ENCODE data around the gene ANKRD7.
"Not testable (repeated sequence)": the region's sequence is repeated elsewhere in the genome, so short reads cannot be mapped to it uniquely, and the experiment has no call there.

The ANKRD7 gene

DNA sequence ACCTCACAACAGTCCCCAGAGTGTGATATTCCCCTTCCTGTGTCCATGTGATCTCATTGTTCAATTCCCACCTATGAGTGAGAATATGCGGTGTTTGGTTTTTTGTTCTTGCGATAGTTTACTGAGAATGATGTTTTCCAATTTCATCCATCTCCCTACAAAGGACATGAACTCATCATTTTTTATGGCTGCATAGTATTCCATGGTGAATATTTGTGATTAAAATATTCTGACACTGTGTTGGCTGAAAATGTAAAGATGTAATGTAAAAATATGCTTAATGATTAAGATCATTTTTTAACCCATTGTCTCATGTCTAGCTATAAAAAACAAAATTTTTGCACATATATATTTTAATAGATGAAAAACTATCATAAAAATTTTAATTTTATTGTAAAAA is 15.8 kb downstream of the ANKRD7 start:
- not testable (repeated sequence) for DNase-seq

- no peak for DNase-seq
Measured at GRCh38 chr7:118243695-118244094, 19.2 kb downstream of the ANKRD7 start.

DNA sequence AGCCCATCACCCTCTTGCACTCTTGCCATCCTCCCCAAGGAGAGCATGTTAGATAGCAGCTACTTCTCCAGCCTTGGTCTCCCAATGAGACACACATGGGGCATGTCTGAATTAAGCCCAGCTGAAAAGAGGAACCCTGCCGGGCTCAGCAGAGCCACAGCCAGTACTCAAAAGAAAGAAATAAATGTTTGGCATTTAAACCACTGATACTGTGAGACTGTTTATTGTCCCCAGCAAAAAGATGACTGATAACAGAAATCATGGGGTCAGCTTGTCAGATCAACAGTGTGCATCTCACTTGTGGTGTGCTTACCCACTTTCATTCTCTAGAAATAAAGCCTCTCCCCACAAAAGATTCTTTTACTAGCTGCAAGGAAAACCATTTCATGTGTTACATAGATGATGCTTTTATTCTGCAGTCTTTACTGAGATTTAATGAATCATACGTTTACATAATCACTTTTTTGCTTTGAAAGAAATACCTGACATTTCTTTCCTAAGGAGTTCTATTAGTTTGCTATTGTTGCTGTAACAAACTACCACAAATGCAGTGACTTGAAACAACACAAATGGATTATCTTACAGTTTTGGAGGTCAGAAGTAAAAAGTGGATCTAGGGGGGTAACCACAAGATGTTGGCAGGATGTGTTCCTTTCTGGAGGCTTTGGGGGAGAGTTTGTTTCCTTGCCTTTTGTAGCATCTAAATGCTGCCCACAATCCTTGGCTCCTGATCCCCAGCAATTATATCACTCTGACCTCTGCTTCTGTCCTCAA is 20.9 kb downstream of the ANKRD7 start:
- DNase-seq = no peak

DNA sequence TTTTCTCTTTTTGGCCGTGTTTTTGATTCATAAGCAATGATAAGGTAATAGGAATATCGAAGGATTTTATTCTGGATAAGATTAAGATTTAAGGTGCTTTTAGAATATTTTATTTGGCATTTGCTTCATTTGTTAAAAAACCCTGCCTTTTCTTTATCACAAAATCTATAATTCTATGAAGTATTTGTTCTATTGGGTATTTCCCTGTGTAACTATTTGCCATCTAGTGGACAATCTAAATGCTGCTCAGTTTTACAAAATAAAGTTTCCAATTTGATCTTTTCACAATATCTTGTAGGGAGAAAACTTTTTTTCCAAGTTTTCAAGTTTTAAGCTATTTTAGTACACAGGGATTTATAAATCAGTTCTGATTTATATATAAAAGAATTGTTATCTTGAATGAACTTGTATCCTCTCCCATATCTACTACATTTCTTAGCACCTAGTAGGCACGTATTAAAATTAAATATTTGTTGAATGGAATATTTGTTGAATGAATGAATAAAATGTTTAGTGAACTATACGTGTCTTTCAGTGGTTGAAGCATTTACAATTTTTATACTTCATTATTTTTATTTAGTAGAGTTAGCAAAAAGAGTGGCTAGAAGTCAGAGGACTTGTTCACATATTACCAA is 26.5 kb downstream of the ANKRD7 start:
- DNase-seq = no peak

DNA sequence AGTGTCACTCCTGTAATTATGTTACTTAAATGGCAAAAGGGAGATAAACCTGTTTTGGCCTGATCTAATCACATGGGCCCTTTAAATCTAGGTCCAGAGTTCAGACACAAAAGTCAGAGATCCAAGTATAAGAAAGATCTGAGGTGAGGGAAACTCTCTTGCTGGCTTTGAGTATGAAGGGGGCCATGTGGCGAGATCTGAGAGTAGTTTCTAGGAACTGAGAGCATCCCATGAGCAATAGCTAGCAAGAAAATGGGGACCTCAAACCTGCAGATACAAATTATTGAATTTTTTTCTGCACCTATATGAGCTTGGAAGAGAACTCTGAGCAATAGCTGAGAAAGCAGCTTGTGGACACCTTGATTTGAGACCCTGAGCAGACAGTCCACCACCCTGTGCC is 27.6 kb downstream of the ANKRD7 start:
- no peak for DNase-seq

DNA sequence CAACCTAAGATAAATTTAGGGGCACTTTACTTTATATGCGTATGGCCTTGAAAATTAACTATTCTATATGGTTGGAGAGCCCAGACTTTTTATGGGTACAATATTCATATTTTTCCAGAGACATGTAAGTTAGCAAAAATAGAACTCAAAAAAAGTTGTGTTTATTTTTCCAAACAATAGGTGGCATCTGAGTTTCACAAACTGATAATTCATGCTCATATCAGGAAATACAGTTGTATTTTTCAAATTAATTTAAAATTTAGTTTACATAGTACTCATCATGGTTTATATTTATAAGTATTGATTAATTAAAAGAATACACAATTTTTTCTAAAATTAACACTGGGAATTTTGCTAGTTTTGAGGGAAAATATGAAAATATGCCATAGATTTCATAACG is 34.6 kb downstream of the ANKRD7 start:
- DNase-seq = no peak

- no peak for DNase-seq
Measured at GRCh38 chr7:118264836-118265235, 40.3 kb downstream of the ANKRD7 start.

DNA sequence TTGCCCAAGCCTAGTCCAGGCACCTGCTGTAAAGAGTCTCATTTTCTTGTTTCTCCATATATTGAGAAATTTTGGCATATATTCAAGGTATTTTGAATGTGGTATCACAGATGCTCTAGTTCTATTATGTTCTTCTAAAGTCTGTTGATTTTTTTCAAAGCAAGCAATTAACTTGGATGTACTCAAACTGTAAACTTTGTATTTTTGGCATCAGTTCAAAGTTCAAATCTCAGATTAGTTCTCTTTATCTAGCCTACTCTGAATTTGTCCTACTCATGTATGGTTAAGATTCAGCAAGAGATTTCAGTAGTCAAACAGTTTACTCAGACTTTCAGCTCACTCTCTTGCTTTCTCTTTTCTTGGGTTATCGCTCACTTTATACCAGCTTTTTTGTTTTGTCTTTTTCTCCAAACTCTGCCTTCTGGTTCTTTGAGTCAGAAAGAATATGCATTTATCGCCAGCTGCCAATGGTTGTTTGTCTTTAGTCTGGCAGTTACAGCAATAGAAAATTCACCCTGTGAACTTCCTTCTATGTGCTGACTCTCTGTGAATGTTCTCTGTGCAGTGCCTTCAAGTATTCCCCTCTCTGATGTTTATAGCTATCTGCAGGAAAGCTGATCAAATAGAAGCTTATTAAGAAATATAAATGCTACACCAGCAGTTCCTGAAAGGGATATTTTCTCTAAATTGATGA is 56.0 kb downstream of the ANKRD7 start:
- no peak for DNase-seq

DNA sequence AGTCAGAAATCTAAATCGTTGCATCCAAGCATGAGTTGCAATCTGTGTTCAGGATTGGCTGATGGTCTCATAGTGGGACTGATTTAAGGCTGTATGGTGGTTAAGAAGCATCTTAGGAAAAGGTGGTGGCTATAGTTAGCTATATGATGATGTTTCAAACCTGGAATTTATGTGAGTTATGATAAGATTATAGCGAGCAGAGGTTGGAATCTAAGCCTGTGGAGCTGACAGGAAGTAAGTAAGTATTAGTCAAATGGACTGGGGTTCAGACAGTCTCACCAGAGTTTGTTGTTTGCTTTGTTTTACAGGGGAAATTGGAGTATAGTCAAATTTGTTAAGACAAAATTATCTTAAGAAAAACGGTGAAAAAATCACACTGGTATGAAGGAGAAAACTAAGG is 56.7 kb downstream of the ANKRD7 start:
- DNase-seq = no peak

DNA sequence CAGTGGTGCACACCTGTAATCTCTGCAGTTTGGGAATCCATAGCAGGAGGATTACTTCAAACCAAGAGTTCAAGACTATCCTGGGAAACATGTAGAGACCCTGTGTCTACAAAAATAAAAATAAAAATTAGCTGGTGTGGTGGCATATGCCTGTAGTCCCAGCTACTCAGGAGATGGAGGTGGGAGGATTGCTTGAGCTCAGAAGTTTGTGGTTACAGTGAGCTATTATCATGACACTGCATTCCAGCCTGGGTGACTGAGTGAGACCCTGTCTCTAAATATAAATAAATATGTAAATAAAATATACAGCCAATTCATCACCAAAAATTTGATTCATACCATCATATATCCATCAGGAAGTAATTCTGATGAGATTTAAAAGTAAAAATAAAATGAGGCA is 60.9 kb downstream of the ANKRD7 start:
- DNase-seq = no peak

DNA sequence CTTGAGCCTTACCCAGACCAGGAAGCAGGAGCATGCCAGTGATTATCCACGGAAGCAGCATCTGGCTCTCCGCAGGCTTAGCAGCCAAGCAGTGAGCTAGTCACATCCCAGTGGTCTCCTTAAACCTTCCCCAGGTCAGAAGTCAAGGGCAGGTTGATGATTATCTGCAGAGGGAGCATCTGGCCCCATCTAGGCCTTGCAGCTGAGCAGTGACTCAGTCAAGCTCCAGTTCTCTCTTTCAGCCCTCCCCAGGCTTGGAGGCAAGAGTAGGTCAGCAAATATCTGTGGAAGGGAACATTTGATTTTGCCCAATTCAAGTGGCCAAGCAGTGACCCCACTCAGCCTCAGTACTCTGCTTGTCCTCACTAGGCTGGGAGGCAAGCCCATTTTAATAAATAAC is 61.6 kb downstream of the ANKRD7 start:
- no peak for DNase-seq

DNA sequence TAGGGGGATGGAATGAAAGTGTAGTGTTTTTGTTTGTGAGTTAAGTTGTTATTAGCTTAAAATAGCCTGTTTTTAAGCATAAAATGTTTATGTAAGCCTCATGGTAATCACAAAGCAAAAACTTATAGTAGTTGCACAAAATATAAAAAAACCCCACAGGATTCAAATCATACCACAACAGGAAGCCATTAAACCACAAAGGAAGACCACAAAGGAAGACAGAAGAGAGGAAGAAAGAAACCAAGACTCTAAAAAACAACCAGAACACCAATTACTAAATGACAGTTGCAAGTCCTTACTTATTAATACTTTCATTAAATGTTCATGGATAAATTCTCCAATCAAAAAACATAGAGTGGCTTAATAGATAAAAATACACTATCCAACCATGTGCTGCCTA is 63.6 kb downstream of the ANKRD7 start:
- no peak for DNase-seq

DNA sequence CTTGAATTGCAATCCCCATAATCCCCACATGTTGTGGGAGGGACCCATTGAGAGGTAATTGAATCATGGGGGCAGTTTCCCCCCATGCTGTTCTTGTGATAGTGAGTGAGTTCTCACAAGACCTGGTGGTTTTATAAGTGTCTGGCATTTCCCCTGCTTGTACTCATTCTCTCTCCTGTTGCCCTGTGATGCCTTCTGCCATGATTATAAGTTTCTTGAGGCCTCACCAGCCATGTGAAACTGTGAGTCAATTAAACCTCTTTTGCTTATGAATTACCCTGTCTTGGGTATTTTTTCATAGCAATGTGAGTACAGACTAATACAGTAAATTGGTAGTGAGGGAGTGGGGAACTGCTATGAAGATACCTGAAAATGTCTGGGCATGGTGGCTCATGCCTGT is 65.0 kb downstream of the ANKRD7 start:
- DNase-seq = no peak

All from NCI-H2029 (cell line).